ENCODE data around the gene COBLL1.

COBLL1 gene

GRCh38 chr2:164705412-164706167 lies 136.0 kb downstream of the COBLL1 start:
- DNase-seq = no peak

GRCh38 chr2:164703915-164704706 lies 137.5 kb downstream of the COBLL1 start:
- no peak for DNase-seq

GRCh38 chr2:164701565-164701964 lies 140.1 kb downstream of the COBLL1 start:
- DNase-seq = no peak

GRCh38 chr2:164700390-164700789 lies 141.2 kb downstream of the COBLL1 start:
- no peak for DNase-seq

GRCh38 chr2:164697688-164698461 lies 143.7 kb downstream of the COBLL1 start:
- DNase-seq = no peak

- DNase-seq = no peak
Observed at GRCh38 chr2:164696634-164697033, 145.0 kb downstream of the COBLL1 start.

- no peak for DNase-seq
Observed at GRCh38 chr2:164694275-164694695, 147.3 kb downstream of the COBLL1 start.

- no peak for DNase-seq
Observed at GRCh38 chr2:164693834-164694233, 147.8 kb downstream of the COBLL1 start.

- no peak for DNase-seq
Observed at GRCh38 chr2:164693390-164693789, 148.2 kb downstream of the COBLL1 start.

- DNase-seq = no peak
Observed at GRCh38 chr2:164692958-164693357, 148.7 kb downstream of the COBLL1 start.

GRCh38 chr2:164692114-164692513 lies 149.5 kb downstream of the COBLL1 start:
- DNase-seq = no peak

- no peak for DNase-seq
Observed at GRCh38 chr2:164691346-164691887, 150.2 kb downstream of the COBLL1 start.

GRCh38 chr2:164690361-164690760 lies 151.3 kb downstream of the COBLL1 start:
- DNase-seq = no peak

GRCh38 chr2:164688896-164689419 lies 152.7 kb downstream of the COBLL1 start:
- no peak for DNase-seq

- no peak for DNase-seq
Observed at GRCh38 chr2:164681009-164681408, 160.6 kb downstream of the COBLL1 start.

GRCh38 chr2:164678631-164679149 lies 162.9 kb downstream of the COBLL1 start:
- no peak for DNase-seq

- no peak for DNase-seq
Observed at GRCh38 chr2:164677733-164678132, 163.9 kb downstream of the COBLL1 start.

- no peak for DNase-seq
Observed at GRCh38 chr2:164677271-164677670, 164.4 kb downstream of the COBLL1 start.

- DNase-seq = no peak
Observed at GRCh38 chr2:164675687-164676086, 165.9 kb downstream of the COBLL1 start.

- DNase-seq = no peak
Observed at GRCh38 chr2:164675027-164675426, 166.6 kb downstream of the COBLL1 start.

- no peak for DNase-seq
Observed at GRCh38 chr2:164671664-164672396, 169.8 kb downstream of the COBLL1 start.

GRCh38 chr2:164669291-164669690 lies 172.3 kb downstream of the COBLL1 start:
- DNase-seq = no peak

Measured in CD4-positive, alpha-beta T cell treated with Interferon alpha-2 for 1 hour (primary cell).